Stimulated activated naive CD4-positive, alpha-beta T cell (primary cell): ENCODE results near the gene MAP4K5.

Experiments used
- DNase-seq, 6 experiments: peaks; one replicate each; lab custom pipeline; 2025; lab: John Stamatoyannopoulos, UW

Gene MAP4K5

DNA sequence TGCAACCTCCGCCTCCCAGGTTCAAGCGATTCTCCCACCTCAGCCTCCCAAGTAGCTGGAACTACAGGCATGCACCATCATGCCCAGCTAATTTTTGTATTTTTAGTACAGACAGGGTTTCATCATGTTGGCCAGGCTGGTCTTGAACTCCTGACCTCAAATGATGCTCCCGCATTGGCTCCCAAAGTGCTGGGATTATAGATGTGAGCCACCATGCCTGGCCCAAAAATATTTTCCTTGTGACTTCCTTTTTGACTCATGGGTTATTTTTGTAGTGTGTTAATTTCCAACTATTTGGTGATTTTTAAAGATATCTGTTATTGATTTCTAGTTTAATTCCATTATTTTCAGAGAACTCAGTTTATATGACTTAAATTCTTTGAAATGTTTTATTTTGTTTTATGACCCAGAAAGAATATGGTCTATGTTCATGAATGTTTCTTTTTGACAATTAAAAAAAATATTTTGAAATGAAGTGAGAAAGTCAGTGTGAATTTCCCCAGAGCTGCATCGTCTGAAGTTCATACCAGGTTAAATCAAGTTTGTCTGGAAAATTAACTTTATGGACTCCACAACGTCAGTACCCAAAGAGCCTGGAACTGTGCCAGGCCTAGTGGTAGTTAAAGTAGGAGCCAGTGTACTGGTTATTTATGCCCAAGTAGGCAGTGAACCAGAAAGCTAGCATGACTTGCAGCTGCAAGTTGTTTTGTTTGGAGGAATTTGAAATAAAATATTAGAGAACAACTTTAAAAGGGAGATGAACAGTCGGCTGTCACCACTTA is 132.9 kb downstream of the MAP4K5 start:
- DNase-seq = no peak

DNA sequence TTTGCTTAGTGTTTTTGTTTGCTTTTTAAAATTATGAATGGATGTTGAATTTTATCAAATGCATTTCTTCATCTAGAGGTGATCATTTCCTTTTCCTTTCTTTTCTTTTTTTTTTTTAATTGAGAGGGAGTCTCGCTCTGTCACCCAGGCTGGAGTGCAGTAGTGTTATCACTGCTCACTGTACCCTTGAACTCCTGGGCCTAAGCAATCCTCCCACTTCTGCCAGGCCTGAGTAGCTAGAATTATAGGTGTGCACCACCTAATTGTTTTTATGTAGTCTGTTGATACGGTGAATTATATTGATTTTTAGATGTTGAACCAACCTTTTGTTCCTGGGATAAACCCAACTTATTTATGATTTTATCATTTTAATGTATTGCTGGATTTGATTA is 134.2 kb downstream of the MAP4K5 start:
- no peak for DNase-seq

DNA sequence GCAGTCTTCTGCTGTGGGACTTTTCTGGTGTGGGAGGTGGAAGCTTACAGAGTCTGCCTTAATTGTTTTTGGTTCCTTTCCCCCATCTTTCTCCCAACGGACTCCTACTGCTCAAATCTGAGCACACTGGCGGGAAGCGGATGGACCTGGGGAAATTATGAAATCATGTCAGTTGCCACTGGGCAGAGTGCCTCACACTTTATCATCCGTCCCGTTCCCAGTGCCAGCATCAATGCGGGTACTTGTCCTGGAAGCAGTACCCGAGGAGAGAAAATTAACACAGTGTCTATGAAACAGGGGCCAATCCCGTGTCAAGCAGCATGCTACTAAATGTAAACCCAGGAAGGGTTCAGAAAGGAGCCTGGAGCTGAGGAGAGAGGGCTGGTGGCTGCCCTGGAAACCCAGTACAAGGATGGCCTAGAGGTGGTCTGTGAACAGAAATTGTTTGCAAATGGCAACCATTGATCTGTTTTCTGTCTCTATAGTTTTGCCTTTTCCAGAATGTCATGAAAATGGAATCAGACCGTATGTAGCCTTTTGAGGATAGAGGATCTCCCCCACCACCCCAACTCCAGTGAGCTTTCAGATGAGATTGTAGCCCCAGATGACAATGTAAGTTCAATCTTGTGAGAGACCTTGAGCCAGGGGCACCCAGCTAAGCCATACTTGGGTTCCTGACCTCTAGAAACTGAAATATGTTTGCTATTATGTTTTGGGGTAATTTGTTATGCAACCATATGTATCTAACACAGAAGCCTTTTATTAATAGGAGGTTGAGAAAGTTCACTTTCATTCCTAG is 134.8 kb downstream of the MAP4K5 start:
- no peak for DNase-seq

DNA sequence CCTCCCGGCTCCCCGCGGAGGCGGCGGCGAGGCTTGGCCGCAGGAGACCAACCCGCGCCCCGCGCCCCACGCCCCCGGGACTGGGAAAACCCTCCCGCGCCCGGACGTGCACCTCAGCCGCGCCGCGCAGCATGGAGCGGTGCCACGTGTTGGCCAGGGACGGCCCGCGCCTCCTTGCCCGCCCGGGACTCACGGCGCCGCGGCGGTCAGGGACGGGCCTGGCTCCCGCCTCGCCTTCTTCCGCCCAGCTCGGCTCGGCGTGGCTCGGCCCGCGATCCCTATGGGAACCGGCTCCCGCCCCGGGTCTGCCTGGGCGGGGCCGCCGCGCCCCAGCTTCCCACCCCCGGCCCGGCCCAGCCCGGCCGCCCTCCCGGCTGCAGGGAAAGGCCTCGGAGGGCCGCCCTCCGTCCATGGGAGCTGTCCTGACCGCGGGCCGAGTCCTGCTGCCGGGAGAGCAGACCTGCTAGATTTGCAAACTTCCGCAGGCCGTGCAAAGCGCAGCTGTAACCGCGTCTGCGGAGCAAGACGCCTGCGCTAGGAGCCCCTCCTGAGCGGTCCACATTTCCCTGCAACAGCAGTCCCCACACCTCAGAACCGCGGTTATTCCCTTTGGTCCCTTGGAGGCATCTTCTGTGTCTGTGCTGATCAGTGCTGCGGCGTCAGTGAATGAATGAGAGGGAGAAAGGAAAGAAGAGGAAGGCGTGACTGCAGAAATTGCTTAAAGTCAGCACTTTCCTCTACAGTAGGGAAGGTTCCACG is 135.6 kb downstream of the MAP4K5 start, which contains the start of gene CDKL1:
Gene CDKL1, minus strand, starts transcription at position 251 of the 759 bp plus-strand sequence. CDS start 1,013 bp downstream, outside the sequence.
- peak in 4 of 6 experiments; percentile 10 to 40 (median 34) for DNase-seq

DNA sequence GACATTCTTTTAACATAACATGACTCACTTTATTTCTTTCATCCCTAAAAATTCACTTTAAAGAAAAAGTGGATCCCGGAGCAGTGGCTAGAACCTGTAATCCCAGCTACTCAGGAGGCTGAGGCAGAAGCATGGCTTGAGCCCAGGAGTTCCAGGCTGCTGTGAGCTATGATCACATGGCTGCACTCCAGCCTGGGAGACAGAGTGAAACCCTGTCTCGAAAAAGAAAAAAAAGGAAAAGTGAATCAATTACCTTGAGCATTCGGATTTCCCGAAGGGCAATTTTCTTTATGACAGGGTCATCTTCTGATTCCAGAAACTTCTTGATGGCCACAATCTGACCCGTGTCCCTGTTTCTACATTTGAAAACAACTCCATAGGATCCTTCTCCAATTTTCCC is 136.9 kb downstream of the MAP4K5 start:
- DNase-seq = no peak

DNA sequence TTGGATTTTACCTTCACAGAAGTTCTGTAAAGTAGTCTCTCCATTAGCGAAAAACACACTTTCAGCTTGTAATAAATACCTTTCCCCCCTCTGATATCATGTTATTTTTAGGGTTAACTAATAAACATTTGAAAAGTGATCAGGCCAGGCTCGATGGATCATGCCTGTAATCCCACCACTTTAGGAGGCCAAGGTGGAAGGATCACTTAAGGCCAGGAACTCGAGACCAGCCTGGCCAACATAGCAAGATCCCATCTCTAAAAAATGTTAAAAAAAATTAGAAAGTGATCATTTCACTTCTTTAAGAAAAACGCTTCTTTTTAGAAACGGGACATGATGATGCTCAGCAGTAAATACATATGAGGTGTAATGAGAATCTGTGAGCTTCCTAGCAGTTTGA is 137.7 kb downstream of the MAP4K5 start:
- no peak for DNase-seq

DNA sequence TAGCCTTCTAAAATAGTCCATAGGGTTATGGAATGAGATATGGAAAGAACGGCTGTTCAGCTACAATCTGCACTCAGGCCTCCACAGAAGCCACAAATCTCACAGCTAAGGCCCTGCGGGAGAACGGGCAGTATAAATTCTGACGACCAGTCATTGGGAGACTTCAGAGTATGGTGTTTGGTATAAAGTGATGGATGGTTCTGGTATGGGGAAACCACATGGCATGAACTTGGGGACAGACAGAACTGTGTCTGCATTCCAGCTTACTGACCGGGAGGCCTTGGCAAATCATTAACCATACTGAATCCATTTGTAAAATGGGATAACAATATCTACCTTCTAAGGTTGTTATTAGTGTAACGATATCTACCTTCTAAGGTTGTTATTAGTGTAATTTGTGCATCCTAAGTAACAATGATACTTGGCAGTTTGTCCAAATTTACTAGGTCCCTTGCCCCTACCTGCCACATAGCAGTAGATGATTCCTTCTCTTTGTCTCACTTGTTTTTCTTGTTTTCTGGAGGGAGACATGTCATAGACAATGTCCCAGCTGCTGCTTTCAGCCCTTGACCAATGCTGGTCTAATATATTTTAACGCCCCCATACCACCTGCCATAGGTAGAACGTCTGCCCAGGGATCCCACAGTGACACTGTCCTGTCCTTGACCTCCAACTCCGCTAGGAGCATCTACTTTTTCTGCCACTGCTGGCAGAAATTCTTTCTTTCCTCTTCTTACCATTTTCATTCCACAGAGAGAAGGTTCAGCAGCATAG is 142.5 kb downstream of the MAP4K5 start:
- DNase-seq = no peak

DNA sequence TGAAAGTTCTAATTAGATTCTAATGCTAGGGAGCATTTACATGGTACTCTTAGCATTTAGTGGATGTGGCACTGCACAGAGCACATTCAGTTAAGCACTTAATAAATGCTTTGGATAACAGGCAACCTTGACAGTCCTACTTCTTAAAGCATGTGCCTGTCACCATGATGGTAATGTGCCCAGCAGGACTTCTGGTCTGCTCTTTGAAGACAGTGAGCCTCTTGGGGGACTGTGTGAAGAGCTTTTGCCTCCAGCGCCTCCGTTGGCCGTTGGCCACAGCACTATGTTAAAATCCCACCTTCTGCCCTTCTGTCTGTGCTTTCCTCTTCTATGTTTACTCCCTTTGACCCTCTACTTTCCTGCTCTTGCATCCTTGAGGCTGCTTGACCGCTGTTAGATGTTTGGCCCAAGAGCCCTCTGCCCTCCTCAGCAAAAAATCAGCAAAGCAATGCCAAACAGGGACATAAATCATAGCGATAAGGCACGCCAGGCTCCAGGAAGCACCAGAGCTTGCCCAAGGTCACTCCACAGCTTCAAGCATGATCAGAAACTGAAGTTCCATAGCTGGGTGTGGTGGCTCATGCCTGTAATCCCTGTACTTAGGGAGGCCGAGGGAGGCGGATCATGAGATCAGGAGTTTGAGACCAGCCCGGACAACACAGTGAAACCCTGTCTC is 144.0 kb downstream of the MAP4K5 start:
- DNase-seq = no peak

DNA sequence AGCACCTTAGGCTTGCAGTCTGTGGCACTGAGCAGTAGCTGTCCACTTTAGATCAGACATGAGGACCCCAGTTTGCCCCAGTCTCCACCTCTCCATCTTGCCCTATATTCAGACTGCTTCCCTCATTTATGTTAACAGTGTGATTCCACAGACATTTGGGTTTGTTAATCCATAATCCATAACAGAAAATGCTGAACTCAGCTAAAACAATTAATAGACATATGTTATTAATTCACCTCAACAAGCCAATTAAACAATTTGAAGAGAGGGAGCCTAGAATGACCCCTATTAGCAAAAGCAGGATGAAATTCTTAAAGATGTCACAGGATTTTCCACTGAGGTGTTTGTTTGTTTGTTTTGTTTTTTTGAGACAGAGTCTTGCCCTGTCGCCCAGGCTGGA is 144.8 kb downstream of the MAP4K5 start:
- no peak for DNase-seq

DNA sequence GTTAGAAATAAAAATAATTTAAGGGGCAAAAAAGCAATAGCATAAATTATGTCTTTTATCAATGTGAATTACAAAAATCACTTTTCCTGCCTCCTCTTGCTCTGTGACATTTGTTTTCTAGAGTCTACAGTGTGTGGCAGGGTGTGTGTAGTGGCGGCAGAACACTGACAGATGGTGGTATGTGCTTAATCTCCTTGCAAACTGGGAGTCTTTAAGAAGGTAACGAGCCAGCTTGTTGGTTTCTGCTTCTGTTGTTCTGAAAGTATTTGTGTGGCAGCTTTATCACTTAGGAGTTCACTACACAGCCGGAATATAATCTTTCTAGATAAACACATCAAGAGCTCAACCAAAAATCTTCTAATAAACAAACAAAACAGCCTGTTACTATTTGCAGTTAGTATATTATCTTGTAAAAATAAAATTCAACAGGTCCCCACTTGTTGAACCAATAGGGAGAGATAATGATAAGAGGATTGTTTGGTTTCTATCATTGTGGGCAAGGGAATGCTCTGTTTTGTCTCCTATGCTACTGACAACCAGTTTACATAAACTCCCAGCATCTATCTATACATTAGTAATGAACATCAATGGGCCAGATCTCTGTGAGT is 148.6 kb downstream of the MAP4K5 start:
- DNase-seq = no peak

DNA sequence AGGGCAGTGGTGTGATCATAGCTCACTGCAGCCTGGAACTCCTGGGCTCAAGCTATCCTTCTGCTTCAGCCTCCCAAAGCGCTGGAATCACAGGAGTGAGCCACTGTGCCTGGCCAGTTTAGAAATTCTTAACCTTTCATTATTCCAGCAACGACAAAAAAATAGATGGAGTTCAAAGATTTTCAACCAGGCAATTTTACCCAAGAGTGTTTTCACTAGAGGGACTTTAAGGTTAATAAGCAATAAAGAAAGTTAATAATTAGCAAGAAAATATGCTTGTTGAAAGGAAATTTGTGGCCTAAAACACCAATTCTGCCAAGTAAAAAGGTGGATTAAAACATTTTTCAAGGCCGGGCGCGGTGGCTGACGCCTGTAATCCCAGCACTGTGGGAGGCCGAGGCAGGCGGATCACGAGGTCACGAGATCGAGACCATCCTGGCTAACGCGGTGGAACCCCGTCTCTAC is 150.5 kb downstream of the MAP4K5 start:
- no peak for DNase-seq

DNA sequence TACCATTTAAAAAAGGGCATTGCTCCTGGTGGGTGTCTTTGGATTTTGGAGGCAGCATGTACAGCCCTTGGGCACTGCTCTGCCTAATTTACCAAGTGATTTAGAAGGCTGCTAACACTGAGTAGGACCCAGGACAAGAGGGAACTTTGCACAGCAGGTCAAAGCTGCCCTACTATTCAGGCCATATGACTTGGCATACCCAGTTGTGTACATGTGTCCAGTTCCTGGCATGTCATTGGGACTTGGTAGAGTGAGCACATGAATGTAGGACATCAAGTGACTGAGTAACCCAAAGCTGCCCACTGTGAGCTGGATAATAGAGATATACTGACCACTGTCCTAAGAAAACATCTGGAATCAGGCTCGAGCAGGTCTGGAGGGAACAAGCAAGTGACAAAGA is 151.4 kb downstream of the MAP4K5 start:
- no peak for DNase-seq

DNA sequence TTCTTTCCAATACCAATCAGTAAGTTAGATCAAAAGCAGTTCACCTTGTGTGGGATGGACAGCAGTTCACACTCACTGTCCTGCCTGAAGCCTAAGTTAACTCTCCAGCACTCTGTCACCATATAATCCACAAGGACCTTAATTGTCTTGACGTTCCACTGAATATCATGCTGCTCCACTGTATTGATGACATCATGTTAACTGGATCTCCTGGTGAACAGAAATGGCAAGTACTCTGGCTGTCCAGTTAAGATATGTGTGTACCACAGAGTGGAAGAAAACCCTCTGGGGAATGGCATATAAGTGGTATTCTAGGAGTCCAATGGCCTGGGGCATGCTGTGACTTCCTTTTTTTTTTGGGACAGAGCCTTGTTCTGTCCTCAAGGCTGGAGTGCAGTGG is 151.9 kb downstream of the MAP4K5 start:
- no peak for DNase-seq

DNA sequence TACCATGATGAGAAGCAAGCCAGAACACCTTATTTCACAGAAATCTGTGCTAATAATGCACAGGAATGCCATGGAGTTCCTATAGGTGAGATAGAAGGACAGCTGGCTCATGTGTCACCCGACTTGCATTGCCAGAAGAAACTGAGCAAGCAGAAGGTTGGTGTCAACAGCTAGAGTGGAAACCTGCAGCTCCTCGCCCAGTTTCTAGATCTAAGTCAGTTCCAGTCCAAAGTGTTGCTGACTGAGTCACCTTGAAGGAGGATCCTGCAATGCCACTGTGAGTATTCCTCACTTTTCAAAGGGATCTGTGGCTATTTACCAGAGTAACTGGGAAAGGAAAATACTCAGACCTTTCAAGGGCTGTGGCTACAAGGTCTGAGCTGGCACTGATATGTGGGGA is 152.8 kb downstream of the MAP4K5 start:
- DNase-seq = no peak

DNA sequence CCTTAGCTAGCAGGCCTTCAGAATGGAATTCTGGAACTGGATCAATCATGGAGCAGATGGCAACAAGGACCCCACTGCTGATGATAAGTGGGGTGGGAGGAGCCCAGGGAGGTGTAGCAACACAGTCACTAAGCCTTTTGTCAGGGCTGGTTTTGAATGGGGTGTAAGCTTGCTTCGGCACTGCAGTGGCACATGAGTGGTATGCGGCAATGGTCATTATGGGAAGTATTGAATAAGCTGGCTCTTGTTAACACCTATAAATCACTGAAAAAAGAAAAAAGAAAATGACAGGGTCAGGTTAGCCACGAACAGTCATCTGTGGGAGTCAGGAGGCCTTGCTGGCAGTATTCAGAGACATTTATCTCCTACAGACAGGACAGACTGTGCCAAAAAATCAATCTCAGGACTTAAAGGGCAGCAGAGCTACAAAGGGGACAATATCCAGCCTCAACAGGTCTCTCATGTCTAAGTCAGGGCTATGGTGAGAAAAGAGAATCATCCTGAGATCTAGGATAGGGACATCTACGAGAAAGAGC is 154.8 kb downstream of the MAP4K5 start:
- DNase-seq = no peak

DNA sequence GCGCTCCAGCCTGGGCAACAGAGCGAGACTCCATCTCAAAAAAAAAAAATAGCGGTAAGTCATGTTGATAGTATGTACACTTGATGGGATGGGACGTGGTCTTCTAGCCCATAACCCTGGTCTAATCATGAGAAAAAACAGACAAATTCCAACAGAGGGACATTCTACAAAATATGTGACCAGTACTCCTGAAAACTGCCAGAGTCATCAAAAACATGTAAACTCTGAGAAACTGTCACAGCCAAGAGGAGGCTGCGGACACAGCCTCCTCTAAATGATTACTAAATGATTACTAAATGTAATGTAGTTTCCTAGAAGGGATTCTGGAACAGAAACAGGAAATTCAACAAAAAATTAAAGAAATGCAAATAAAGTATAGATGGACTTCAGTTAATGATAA is 156.6 kb downstream of the MAP4K5 start:
- no peak for DNase-seq

DNA sequence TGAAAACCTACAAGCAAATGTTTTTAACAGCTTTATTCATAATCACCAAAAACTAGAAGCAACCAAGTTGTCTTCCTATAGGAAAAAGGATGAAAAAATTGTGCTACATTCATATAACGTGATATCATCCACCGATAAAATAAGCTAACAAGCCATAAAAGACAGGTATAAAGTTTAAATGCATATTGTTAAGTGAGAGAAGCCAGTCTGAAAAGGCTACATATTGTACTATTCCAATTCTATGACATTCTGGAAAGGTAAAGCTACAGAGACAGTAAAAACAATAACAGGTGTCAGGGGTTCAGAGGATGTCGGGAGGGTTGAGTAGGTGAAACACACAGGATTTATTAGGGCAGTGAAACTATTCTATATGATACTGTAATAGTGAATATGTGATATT is 158.4 kb downstream of the MAP4K5 start:
- no peak for DNase-seq

DNA sequence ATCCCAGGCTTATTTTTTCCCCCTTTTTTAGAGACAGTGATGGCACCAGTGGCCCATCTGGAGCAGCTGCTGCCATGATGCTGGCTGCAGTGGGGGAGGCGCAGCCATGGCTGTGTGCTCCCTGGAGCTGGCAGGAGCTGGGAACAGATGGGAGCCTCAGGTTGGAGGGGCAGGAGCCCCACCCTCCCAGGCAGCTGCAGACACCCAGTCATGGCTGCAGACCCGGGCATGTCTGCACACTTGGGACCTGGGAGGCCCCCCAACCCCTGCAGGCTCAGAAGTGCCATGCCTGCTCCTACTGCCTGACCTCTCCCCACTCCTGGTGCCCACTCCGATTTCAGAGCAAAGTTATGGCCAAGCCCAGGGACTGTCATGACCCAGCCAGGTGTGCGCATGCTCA is 160.8 kb downstream of the MAP4K5 start:
- DNase-seq = no peak
